Fibroblast of the conjunctiva (primary cell): ENCODE results near the gene ASB13.

ENCODE experiments used
- DNase-seq: peaks from one replicate; pipeline ENCODE4 v3.0.0-alpha.2; 2010; ENCODE audit warnings: low read depth

The ASB13 gene

GRCh38 chr10:5589011-5589660 lies 77.3 kb downstream of the ASB13 start:
- DNase-seq, result no peak
